GM19099 (cell line): ENCODE results near the gene LCOR.
A peak's percentile ranks its signal among the peaks of the same experiment; 100 is the strongest.

ENCODE experiments used
- POLR2A ChIP-seq: IDR thresholded peaks from 3 replicates; pipeline ENCODE4 v1.6.1; 2011; ENCODE audit warnings: low read depth; ENCODE audit not compliant: insufficient read length; ENCODE audit errors: extremely low read depth

Gene LCOR

DNA sequence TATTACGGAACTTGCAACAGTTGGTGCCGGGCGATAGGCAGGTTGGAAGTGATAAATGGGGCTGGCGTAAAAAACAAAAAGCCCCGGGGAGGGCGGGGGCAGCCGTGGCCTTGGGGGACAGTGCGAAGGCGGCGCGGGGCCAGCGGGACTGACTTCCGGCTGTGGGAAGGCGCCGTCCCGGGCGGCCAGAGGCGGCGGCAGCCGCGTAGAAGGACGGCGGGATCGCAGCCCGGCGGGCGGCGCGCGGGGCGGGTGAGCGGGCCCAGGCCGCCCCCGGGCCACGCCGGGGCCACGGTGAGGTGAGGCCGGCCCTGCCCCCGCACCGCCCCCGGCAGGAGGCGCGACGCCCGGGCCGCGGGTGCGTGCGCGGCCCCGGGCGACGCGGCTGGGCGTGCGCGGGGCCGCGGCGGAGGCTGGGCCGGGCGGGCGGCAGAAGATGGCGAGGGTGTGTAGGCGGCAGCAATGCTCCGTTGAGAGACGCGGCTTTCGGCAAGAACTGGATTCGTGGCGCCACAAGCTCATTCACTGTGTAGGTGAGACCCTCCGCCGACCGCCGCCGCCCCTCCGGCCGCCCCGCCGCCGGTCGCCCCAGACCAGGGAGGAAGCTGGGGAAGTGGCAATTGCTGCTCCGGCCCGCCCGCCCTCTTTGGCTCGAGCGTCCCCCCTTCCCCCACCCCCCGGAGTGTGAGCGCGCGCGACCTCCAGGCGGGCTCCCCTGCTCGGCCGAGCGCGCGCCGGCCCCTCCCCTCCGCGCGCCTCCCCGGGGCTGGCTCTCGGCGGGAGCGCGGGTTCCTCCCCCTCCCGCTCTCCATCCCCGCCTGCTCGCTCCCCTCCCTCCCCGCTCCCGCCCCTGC is at the start of gene LCOR:
TSS of gene LCOR (plus strand) at position 432 of the 854 bp plus-strand sequence. CDS start 116,760 bp downstream, outside the sequence.
- TF ChIP-seq POLR2A: peak; percentile 73

DNA sequence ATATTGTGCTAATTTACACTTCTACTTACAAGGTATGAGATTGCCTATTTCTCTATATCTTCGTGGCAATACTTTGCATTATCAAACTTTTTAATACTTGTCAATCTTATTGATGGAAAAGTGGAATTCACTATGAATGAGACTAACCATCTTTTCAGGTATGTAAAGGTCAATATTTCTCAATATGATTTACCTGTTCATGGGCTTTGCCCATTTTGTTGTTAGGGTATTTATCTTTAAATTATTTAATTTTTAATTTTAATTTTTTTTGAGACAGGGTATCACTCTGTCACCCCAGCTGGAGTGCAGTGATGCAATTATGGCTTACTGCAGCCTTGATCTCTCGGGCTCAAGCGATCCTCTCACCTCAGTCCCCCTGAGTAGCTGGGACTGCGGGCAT is 47.8 kb upstream of the LCOR start:
- no peak for TF ChIP-seq POLR2A

DNA sequence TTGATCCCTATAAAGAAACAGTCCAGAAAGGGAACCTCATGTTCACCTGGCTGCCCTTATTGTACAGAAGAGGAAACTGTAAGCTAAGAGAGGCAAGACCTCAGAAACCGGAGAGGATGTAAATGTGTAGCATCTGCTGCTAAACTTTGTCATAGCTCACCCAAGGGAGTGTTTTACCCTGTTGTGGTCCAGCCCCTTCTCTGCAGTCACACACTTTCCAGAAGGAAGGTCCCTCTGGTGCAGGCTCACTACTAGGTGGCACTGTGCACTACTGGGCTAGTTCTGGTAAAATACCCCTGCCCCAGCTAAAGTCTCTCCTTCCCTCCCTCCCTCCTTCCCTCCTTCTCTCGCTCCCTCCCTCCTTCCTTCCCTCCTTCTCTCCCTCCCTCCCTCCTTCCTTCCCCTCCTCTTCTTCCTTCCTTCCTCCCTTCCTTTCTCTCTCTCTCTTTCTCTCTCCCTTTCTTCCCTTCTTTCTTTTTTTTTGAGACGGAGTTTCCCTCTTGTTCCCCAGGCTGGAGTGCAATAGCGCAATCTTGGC is 42.5 kb upstream of the LCOR start:
- no peak for TF ChIP-seq POLR2A

DNA sequence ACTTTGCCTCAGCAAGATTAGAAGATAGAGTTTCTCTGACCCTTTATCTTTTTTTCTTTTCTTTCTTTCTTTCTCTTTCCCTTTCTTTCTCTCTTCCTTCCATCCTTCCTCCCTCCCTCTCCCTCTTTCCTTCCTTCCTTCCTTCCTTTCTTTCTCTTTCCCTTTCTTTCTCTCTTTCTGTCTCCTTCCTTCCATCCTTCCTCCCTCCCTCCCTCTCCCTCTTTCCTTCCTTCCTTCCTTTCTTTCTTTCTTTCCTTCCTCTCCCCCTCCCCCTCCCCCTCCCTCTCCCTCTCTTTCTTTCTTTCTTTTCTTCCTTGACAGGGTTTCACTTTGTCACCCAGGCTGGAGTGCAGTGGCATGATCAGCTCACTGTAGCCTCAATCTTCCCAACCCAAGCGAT is 40.2 kb upstream of the LCOR start:
- TF ChIP-seq POLR2A: no peak

DNA sequence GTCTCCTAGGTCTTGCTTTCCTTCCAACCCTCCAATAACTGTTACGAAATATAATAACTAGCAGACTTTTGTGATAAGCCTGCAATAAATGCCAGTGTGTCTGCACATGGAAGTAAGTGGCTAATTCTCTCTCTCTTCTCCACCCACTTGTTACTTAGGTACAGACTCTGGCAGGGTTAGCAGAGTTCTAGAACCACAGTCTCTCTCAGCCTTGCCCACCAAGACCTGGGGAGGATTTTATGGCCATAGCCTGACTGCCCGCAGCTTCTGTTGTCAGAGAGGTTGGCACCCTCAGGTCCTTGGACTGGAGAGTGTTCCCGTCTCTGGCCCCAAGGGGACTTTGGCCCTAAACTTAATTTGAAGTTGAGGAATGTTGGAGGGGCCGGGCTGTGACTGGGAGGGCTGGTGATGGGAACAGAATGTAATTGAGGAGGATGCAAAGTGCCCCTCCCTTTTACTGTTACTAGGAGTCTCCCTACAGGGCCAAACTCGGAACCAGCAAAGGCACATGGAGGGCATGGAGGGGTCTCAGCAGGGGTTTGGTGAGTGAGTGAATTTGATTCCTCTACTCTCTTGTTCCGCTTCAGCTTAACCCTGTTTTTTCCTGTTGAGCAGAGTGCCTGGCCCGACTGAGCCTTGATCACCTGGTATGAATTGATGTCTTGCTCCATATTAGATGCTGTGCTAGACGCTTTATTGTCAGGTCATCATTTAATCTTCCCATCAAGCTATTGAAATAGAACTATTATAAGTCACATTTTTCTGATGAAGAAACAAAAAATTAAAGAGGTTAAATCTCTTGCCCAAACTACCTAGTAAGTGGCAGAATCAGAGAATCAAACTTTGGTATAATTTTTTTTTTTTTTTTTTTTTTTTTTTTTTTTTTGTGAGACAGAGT is 37.0 kb upstream of the LCOR start:
- no peak for TF ChIP-seq POLR2A

DNA sequence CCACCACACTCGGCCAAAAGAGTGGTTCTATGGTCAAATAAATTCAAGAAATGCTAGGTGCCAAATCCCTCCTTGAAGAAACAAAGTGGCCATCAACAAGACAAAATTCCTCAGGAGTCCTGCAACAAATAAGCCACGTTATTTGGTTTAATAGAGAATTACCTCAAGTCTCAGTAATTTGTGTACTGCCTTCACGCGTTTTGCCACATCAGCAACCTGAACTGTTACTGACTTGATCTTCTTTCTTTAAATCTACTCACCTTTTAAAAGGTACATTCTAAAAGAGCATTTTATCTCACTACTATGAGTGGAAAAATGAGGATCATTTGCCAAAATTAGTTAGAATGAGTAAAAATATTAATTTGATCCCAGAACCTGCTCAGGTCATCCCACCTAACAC is 34.6 kb upstream of the LCOR start:
- TF ChIP-seq POLR2A: no peak

DNA sequence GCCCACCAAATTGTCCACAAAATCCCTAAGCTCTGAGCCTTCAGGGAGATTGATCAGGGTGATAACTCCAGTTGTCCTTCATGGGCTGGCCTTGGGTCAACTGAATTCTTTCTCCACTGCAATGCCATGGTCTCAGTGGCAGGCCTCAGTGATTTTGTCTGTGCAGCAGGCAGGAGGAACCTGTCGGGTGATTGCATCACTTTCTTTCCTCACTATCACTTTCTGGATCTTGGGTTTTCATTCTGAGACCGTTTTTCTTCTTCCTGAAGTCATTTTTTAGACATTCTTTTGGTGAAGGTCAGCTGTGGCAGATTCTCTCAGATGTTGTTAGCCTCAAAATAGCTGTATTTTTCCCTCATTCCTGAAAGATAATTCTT is 28.8 kb upstream of the LCOR start:
- no peak for TF ChIP-seq POLR2A

DNA sequence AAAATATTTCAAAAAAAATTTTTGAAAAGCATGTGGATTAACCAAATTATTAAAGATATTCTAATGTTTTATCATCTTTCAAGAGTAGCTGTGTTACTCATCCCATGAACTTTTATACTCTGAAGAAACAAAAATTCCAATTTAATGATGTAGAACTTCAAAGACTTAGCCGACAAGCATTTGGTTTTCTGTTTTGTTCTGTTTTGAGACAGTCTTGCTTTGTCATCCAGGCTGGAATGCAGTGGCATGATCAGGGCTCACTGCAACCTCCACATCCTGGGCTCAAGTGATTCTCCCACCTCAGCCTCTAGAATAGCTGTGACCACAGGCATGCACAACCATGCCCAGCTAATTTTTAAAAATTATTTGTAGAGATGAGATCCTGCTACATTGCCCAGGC is 17.8 kb upstream of the LCOR start:
- TF ChIP-seq POLR2A: no peak

DNA sequence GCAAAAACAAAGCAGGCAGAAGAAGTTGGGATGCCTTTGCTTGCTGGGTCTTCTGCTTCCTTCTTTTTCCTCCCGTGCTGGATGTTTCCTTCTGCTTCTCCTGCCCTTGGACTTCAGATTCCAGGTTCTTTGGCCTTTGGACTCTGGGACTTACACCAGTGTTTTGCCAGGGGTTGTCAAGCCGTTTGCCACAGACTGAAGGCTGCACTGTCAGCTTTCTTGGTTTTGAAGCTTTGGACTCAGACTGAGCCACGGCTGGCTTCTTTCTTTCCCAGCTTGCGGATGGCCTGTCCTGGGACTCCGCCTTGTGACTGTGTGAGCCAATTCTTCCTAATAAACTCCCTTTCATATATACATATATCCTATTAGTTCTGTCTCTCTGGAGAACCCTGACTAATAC is 11.3 kb upstream of the LCOR start:
- no peak for TF ChIP-seq POLR2A

DNA sequence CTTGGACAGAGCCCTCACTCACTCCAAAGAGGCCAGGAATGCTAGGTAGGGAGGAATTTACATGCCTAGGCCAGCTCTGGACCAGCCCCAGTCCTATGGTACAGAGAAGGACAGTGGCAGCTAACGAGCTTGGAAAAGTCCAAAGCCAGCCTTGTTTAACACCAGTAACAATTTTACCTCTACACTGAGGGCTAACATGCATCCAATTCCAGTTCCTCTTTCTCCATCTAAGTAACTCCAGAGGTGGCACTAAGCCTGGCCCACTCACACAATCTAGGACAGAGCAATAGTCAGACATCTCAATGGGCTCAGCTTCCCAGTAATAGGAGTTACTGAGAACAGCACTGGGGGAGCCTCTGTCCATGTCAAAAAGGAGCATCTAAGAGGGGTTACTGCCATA is 5.7 kb upstream of the LCOR start:
- TF ChIP-seq POLR2A: no peak

DNA sequence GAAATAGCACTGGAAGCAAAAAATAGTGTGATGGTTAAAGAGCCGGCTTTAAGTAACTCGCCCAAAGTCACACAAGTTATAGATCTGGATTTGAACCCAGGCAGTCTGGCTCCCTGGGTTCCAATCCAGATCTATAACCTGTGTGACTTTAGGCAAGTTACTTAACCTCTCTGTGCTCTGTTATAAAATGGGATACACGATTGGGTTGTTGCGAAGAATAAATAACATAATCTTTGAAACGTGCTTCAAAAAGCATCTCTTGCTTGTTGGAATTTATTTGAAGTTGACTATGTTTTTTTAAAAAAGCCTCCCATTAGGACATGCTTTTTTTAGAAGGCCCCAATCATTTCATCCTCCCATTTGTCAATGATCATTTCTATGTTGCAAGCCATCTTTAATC is 3.5 kb upstream of the LCOR start:
- TF ChIP-seq POLR2A: no peak

DNA sequence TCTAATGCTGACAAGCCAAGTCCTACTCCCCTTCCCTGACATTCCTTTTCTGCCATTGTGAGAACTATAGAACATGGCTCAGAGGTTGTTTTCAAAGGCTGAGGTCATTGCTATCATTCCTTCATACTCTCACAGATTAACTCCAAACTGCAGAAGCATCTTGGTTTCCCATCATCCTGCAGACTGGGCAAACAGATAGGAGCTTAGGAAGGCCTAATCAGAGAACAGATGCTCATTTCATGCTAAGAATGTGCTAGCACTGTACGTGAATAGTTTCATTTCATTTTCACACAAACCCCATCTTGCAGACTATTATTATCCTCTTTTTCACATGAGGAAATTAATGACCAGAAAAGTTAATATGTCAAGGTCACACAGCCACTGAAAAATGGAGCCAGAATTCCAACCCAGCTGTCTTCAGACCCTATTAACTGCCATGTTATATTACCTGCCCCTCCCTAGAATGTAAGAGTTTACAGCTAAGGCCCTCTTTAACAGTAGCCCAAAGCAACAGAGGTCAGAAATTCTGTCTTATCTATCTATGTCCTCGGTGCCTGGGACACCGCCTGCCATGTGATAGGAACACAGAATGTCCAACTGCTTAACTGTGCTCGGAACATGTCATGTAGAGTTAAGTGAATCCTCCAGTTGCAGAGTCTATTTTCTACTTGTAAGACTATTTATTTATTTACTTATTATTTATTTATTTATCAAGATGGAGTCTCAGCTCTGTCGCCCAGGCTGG is 2.9 kb upstream of the LCOR start:
- TF ChIP-seq POLR2A: no peak

DNA sequence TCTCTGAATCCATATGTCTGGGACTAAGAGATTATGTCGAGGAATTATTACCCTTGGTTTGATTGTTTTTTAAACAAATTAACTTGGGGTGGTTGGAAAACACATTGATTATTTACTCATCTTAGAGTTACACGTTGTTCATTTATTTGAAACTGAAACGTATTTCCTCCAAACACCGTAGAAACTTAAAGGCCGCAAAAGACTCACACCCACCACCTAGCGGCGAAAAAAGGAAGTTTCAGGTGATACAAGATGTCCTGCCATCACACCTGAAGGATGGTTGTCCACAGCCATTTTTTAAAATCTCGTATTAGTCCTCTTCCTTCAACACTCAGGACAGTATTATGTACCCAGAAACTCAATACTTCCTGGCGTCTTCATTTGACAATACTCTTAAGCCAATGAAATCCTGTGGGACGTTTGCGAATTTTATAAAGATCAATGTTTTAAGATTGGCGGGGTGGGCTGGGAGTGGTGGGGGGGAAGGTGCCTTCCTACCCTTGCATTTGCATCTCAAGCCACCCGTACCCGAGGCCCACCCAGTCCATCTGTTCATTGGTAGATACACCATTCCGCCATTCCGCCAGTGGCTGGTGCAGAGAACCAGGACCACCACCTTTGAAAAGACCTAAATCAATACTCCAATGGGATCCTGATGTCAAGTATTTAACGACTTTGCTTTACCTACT is 1.4 kb upstream of the LCOR start:
- no peak for TF ChIP-seq POLR2A

DNA sequence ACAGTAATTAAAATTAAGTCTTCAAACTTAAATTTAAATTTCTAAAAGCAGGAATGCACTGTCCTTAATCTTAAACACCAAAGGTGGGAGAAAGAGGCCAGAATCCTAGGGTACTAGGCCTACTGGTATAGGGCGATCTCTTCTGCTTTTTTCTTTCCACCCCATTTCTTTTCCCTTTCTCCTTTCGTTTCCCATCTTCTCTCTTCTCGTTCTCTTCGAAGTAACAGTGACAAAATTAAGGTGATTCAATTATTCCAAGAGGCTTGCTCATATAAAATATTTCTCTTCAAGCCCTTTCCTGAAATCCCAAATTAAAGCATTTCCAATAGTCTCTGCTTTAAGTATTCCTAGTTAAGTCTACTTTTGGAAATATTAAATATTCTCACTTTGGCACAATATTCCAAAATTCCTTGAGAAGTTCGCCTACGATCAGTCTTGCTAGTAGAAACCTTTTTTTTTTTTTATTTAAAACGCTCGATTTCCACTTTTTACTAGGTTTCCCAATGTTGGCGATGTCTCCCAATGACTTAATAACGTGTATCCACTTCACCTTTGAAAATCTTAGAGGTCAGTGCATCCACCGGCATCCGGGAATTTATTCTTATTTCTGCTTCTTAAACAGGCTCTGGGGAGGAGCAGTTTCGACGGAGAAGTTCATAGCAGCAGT is 765 bp upstream of the LCOR start:
- TF ChIP-seq POLR2A: no peak

DNA sequence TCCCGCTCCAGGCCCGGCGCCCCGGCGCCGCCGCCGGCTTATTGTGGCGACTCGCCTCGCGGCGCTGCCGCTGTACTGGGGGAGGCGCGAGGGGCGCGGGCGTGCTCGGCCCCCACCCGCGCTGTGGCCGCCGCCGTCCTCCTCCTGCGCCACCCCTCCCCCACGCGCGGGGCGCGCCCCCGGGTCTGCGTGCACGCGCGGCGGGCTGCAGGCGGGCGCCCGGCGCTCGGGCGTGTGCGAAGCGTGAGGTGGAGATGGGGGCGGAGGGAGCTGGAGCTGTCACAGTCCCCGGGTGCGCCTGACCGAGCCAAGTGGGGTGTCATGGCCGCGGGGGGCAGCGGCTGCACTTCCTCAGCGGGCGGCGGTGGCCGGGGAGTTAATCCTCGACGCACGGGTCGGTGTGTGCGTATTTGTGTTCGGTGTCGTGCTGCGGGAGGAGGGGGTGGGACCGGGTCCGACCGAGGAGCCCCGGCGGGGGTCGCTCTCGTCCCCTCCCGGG is 672 bp downstream of the LCOR start:
- TF ChIP-seq POLR2A: peak; percentile 51
